Liver (tissue), 9 donors: Measurements from ENCODE around the gene STX19. TPM values are rescaled to one million over a fixed set of nuclear protein-coding genes. Genes with fewer than 3 reads are reported as not detected.
"Not testable (repeated sequence)": the region's sequence is repeated elsewhere in the genome, so short reads cannot be mapped to it uniquely, and the experiment has no call there.

Experiments used
- DNase-seq: peaks from one replicate; pipeline ENCODE4 v3.0.0-alpha.2; 2017; ENCODE audit warnings: low spot score
- H3K27ac ChIP-seq, 2 donors: one replicate each; pipeline ENCODE4 v1.7.0; 2013; ENCODE audit warnings: inconsistent platforms in 2 of 2, low read length in 2 of 2, control low read depth in 1 of 2, low read depth in 1 of 2, mild to moderate bottlenecking in 1 of 2
- H3K27me3 ChIP-seq, 4 donors: one replicate each; pipeline versions ENCODE4 v1.6.1 to v1.7.0; 2013; ENCODE audit warnings: low read length in 3 of 4, inconsistent platforms in 1 of 4, mild to moderate bottlenecking in 1 of 4, moderate library complexity in 1 of 4; ENCODE audit not compliant: control insufficient read depth in 4 of 4, insufficient read depth in 4 of 4
- H3K36me3 ChIP-seq, 4 donors: one replicate each; pipeline versions ENCODE4 v1.6.1 to v1.7.0; 2013; ENCODE audit warnings: low read length in 3 of 4, mild to moderate bottlenecking in 3 of 4, low read depth in 1 of 4, moderate library complexity in 1 of 4; ENCODE audit not compliant: control insufficient read depth in 4 of 4, insufficient read depth in 3 of 4
- H3K4me1 ChIP-seq, 4 donors: one replicate each; pipeline versions ENCODE4 v1.6.1 to v1.7.0; 2013; ENCODE audit warnings: low read length in 3 of 4, mild to moderate bottlenecking in 3 of 4, moderate library complexity in 1 of 4; ENCODE audit not compliant: control insufficient read depth in 4 of 4, insufficient read depth in 4 of 4
- H3K4me3 ChIP-seq, 3 donors: one replicate each; pipeline versions ENCODE4 v1.6.1 to v1.7.0; 2013; ENCODE audit warnings: low read length in 3 of 3, control low read depth in 1 of 3, low read depth in 1 of 3, mild to moderate bottlenecking in 1 of 3
- H3K9ac ChIP-seq, 2 donors: one replicate each; pipeline ENCODE4 v1.7.0; 2013; ENCODE audit warnings: low read length in 2 of 2, mild to moderate bottlenecking in 2 of 2, moderate library complexity in 2 of 2, control low read depth in 1 of 2, low read depth in 1 of 2
- H3K9me3 ChIP-seq, 4 donors: one replicate each; pipeline versions ENCODE4 v1.6.1 to v1.7.0; 2013; ENCODE audit warnings: low read length in 3 of 4; ENCODE audit not compliant: control insufficient read depth in 4 of 4
- ATF3 ChIP-seq: IDR thresholded peaks from 2 replicates; pipeline ENCODE4 v1.6.1; 2016; ENCODE audit warnings: antibody characterized with exemption
- CTCF ChIP-seq: fragments of 150-350 bp; IDR thresholded peaks from 2 replicates; pipeline ENCODE4 v1.5.1; 2017; ENCODE audit warnings: improper control_type of control experiment, low read depth, low read length; ENCODE audit not compliant: missing input control
- EGR1 ChIP-seq, 2 donors: IDR thresholded peaks; 2 replicates each; pipeline ENCODE4 v1.6.1; 2016 to 2018; ENCODE audit warnings: antibody characterized with exemption in 2 of 2, low read depth in 2 of 2
- FOXA2 ChIP-seq: IDR thresholded peaks from 2 replicates; pipeline ENCODE4 v1.6.1; 2016; ENCODE audit warnings: antibody characterized with exemption
- GABPA ChIP-seq, 2 donors: IDR thresholded peaks in 1 of 2; conservative IDR thresholded peaks in 1 of 2; 2 replicates each; pipeline ENCODE4 v1.6.1; 2016; ENCODE audit warnings: antibody characterized with exemption in 2 of 2, mild to moderate bottlenecking in 1 of 2, moderate library complexity in 1 of 2
- HNF4A ChIP-seq, 2 donors: conservative IDR thresholded peaks; 2 replicates each; pipeline ENCODE4 v1.6.1; 2016; ENCODE audit warnings: antibody characterized with exemption in 2 of 2, mild to moderate bottlenecking in 2 of 2
- JUND ChIP-seq, 2 donors: IDR thresholded peaks; 2 replicates each; pipeline ENCODE4 v1.6.1; 2016; ENCODE audit warnings: antibody characterized with exemption in 2 of 2
- MAX ChIP-seq: IDR thresholded peaks from 2 replicates; pipeline ENCODE4 v1.6.1; 2016; ENCODE audit warnings: antibody characterized with exemption
- NR2F2 ChIP-seq: IDR thresholded peaks from 2 replicates; pipeline ENCODE4 v1.6.1; 2016; ENCODE audit warnings: antibody characterized with exemption
- RAD21 ChIP-seq, 2 donors: IDR thresholded peaks; 2 replicates each; pipeline ENCODE4 v1.6.1; 2016; ENCODE audit warnings: antibody characterized with exemption in 2 of 2, mild to moderate bottlenecking in 2 of 2
- REST ChIP-seq: IDR thresholded peaks from 2 replicates; pipeline ENCODE4 v1.6.1; 2016; ENCODE audit warnings: antibody characterized with exemption, mild to moderate bottlenecking
- RXRA ChIP-seq, 2 donors: IDR thresholded peaks; 2 replicates each; pipeline ENCODE4 v1.6.1; 2017 to 2018; ENCODE audit warnings: antibody characterized with exemption in 2 of 2, mild to moderate bottlenecking in 1 of 2
- SP1 ChIP-seq: IDR thresholded peaks from 2 replicates; pipeline ENCODE4 v1.6.1; 2018; ENCODE audit warnings: antibody characterized with exemption, mild to moderate bottlenecking
- TAF1 ChIP-seq: conservative IDR thresholded peaks from 2 replicates; pipeline ENCODE4 v1.6.1; 2016; ENCODE audit warnings: antibody characterized with exemption, mild to moderate bottlenecking
- YY1 ChIP-seq: IDR thresholded peaks from 2 replicates; pipeline ENCODE4 v1.6.1; 2016; ENCODE audit warnings: antibody characterized with exemption, mild to moderate bottlenecking
- ZBTB33 ChIP-seq: IDR thresholded peaks from 2 replicates; pipeline ENCODE4 v1.6.1; 2016; ENCODE audit warnings: antibody characterized with exemption
- WGBS: extraction: QIAGEN DNeasy Blood & Tissue Kit; methylation state at CpG from one replicate; pipeline ENCODE4 v1.1.7; 2013; 5-methylcytosine and 5-hydroxymethylcytosine counted together
- polyA plus RNA-seq, 2 donors: library from polyadenylated mRNA; stranded (reverse) in 1 of 2; unstranded in 1 of 2; fragments of 200-250 nt in 1 of 2; fragments of >200 nt in 1 of 2; fragmentation: Nextera tagmentation in 1 of 2; extraction: Ambion mirVana in 1 of 2; gene quantifications; one replicate each; pipeline versions ENCODE4 v1.2.1 to v1.2.3, GENCODE V29; 2013 to 2015
- total RNA-seq, 2 donors: library from RNA; depleted of rRNA; stranded (reverse); fragments of >200 nt; gene quantifications; one replicate each; pipeline ENCODE4 v1.2.3, GENCODE V29; 2014
- donor health status: healthy.
- donor health status: healthy.
- donor health status: healthy.
- donor health status: healthy.
- donor health status: healthy.

STX19 gene
- total and polyA plus RNA-seq, 4 donors: 0.18 TPM; not detected in 3

GRCh38 chr3:94049267-94049666 lies 20.9 kb upstream of the STX19 start:
- no peak overlapping the region for H3K9ac ChIP-seq
- peaks cover 0 to 3% (median 0%) of the 10 kb centered on the region in 4 donors for H3K9me3 ChIP-seq
- H3K27ac ChIP-seq: no peak overlapping the region
- TF ChIP-seq REST (no peak), NR2F2 (no peak), FOXA2 (no peak), SP1 (no peak), EGR1 (IDR thresholded peaks at IDR 0.05; ENCODE audit: low read depth in 2 of 2) (no peak), YY1 (no peak), RAD21 (IDR thresholded peaks at IDR 0.05) (no peak), JUND (IDR thresholded peaks at IDR 0.05) (no peak), TAF1 (no peak), HNF4A (conservative IDR thresholded peaks at IDR 0.05) (no peak), MAX (no peak), RXRA (IDR thresholded peaks at IDR 0.05) (no peak), GABPA (IDR thresholded peaks at IDR 0.05 in 1 of 2, conservative IDR thresholded peaks at IDR 0.05 in 1 of 2) (no peak), CTCF (no peak), ZBTB33 (no peak), ATF3 (no peak)
- no peak overlapping the region for H3K4me3 ChIP-seq
- H3K27me3 ChIP-seq: no peaks in the 10 kb centered on the region
- H3K36me3 ChIP-seq: peaks cover 0 to 3% (median 0%) of the 10 kb centered on the region in 4 donors
- no peak for DNase-seq
- WGBS: 86% methylated on average over 2 of the region's 2 CpGs
- no peaks in the 10 kb centered on the region for H3K4me1 ChIP-seq

- H3K9me3 ChIP-seq: peaks cover 0 to 5% (median 0%) of the 10 kb centered on the region in 4 donors
- H3K4me1 ChIP-seq: no peaks in the 10 kb centered on the region
- 98% methylated on average over 2 of the region's 2 CpGs for WGBS
- H3K36me3 ChIP-seq: peaks cover 0 to 6% (median 0%) of the 10 kb centered on the region in 4 donors
- H3K4me3 ChIP-seq: no peak overlapping the region
- H3K27ac ChIP-seq: no peak overlapping the region
- no peaks in the 10 kb centered on the region for H3K27me3 ChIP-seq
- no peak overlapping the region for H3K9ac ChIP-seq
- DNase-seq: no peak
- TF ChIP-seq HNF4A (conservative IDR thresholded peaks at IDR 0.05): no peak
- TF ChIP-seq MAX: no peak
- TF ChIP-seq NR2F2: no peak
Observed at GRCh38 chr3:94046533-94046932, 18.1 kb upstream of the STX19 start.

- H3K36me3 ChIP-seq, H3K9me3 ChIP-seq, DNase-seq, H3K4me3 ChIP-seq, H3K27me3 ChIP-seq, H3K9ac ChIP-seq, H3K4me1 ChIP-seq, H3K27ac ChIP-seq: not testable (repeated sequence)
- WGBS: 98% methylated on average over 61 of the region's 61 CpGs
Observed at GRCh38 chr3:94044100-94044936, 15.9 kb upstream of the STX19 start.
